ENCODE data around the gene BLVRB. TPM values are rescaled to one million over a fixed set of nuclear protein-coding genes. Genes with fewer than 3 reads are reported as not detected.
"Not testable (repeated sequence)": the region's sequence is repeated elsewhere in the genome, so short reads cannot be mapped to it uniquely, and the experiment has no call there.

The BLVRB gene
- total and polyA plus RNA-seq, 2 experiments from 2014 or later: 50.7 to 56.9 TPM

DNA sequence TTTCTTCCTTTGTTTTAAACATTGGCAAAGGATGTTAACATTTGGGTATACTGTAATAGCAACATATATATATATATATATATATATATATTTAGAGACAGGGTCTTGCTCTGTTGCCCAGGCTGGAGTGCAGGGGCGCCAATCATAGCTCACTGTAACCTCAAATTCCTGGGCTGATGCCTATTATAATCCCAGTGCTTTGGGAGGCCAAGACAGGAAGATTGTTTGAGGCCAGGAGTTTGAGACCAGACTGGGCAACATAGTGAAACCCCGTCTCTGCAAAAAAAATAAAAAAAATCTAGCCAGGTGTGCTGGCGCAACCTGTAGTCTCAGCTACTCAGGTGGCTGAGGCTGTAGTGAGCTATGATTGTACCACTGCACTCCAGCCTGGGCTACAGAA lies 5.4 kb downstream of the BLVRB start:
- Histone ChIP-seq H3K36me3 (ENCODE audit: low read depth) (no peaks in the 10 kb centered on the region), H3K9me3 (ENCODE audit: low read depth) (no peaks in the 10 kb centered on the region), H3K9ac (no peak overlapping the region), H4K20me1 (ENCODE audit: insufficient read depth) (no peaks in the 10 kb centered on the region), H2AFZ (no peak overlapping the region), H3K79me2 (ENCODE audit: insufficient read depth) (no peaks in the 10 kb centered on the region), H3K27ac (no peak overlapping the region), H3K4me3 (no peak overlapping the region), H3K27me3 (replicated peaks; ENCODE audit: insufficient read depth) (no peaks in the 10 kb centered on the region), H3F3A (ENCODE audit: insufficient read depth) (peaks cover 7% of the 10 kb centered on the region), H3K9me2 (ENCODE audit: insufficient read depth) (no peaks in the 10 kb centered on the region), H3K4me2 (ENCODE audit: unreplicated experiment) (no peak overlapping the region), H3K4me1 (ENCODE audit: insufficient read depth) (peaks cover 14% of the 10 kb centered on the region)
- no peak for TF ChIP-seq EZH2phosphoT487 (IDR thresholded peaks at IDR 0.05; ENCODE audit: insufficient read depth, low read depth)
- TF ChIP-seq EZH2 (IDR thresholded peaks at IDR 0.05; ENCODE audit: insufficient read depth, poor library complexity, severe bottlenecking): no peak
- 92 to 93% methylated on average over 3 of the region's 3 CpGs for WGBS, 2 experiments (ENCODE audit: low coverage in 1 of 2, low lambda C conversion rate in 2 of 2, missing lambda C conversion rate in 2 of 2)
- in situ Hi-C loops (cut with MboI): no loop called here
- no peak for DNase-seq

DNA sequence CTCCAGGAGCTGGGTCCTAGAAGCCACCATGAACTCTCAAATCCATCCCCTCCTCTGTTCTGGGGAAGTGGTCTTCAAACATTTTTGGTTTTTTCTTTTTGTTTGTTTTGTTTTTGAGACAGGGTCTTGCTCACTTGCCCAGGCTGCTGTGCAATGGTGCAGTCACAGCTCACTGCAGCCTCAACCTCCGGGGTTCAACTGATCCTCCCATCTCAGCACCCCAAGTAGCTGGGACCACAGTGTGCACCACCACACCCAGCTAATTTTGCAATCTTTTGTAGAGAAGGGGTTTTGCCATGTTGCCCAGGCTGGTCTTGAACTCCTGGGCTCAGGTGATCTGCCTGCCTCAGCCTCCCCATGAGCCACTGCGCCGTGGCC lies 7.0 kb downstream of the BLVRB start:
- in situ Hi-C loops (cut with MboI): no loop called here
- peaks cover 1% of the 10 kb centered on the region; the same call in 1 of the 2 replicates for H3K4me1 ChIP-seq (ENCODE audit: insufficient read depth)
- no peak overlapping the region for H3K27ac ChIP-seq
- no peaks in the 10 kb centered on the region for H3K36me3 ChIP-seq (ENCODE audit: low read depth)
- no peak overlapping the region for H2AFZ ChIP-seq
- no peak overlapping the region for H3K4me2 ChIP-seq (ENCODE audit: unreplicated experiment)
- H3F3A ChIP-seq (ENCODE audit: insufficient read depth): no peaks in the 10 kb centered on the region
- TF ChIP-seq EZH2 (IDR thresholded peaks at IDR 0.05; ENCODE audit: insufficient read depth, poor library complexity, severe bottlenecking) (no peak), EZH2phosphoT487 (IDR thresholded peaks at IDR 0.05; ENCODE audit: insufficient read depth, low read depth) (no peak)
- WGBS, 2 experiments (ENCODE audit: low coverage in 1 of 2, low lambda C conversion rate in 2 of 2, missing lambda C conversion rate in 2 of 2): 97 to 99% methylated on average over 3 of the region's 3 CpGs
- H3K9me2 ChIP-seq (ENCODE audit: insufficient read depth): no peaks in the 10 kb centered on the region
- H3K27me3 ChIP-seq (replicated peaks; ENCODE audit: insufficient read depth): no peaks in the 10 kb centered on the region
- no peak overlapping the region for H3K9ac ChIP-seq
- H3K9me3 ChIP-seq (ENCODE audit: low read depth): no peaks in the 10 kb centered on the region
- no peaks in the 10 kb centered on the region for H3K79me2 ChIP-seq (ENCODE audit: insufficient read depth)
- no peak for DNase-seq
- no peaks in the 10 kb centered on the region for H4K20me1 ChIP-seq (ENCODE audit: insufficient read depth)
- H3K4me3 ChIP-seq: no peak overlapping the region

DNA sequence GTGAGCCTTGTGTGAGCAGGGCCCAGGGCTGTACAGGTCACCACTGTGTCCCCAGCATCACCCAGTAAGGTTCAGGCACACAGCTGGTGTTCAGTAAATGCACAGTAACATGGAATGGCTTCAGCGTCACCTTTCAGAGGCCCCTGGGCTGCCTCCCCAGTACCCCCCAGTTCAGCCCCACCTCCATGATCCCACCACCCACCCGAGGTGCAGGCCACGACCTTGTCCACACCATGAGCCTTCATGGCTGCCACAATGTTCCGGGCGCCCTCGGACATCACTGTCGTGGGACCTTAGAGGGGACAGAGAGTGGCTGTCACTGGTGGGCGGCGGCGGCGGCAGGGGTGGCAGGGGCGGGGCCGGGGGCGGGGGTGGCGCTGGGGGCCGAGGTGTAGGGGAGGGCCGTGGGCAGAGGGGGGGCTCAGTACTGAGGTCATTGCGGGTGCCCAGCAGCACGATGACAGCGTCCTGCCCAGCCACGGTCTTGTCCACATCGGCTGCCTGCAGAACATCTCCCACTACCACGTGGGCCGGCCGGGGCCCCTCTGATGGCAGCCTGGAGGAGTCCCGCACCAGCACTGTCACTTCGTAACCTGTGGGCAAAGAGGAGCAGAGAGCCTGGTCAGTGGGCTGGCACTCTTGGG lies 7.5 kb downstream of the BLVRB start:
- H3K4me3 ChIP-seq: no peak overlapping the region
- no peak overlapping the region for H3K27ac ChIP-seq
- in situ Hi-C loops (cut with MboI): no loop called here
- no peaks in the 10 kb centered on the region for H4K20me1 ChIP-seq (ENCODE audit: insufficient read depth)
- no peak overlapping the region for H3K9ac ChIP-seq
- H3K79me2 ChIP-seq (ENCODE audit: insufficient read depth): no peaks in the 10 kb centered on the region
- no peak for DNase-seq
- no peak for TF ChIP-seq EZH2 (IDR thresholded peaks at IDR 0.05; ENCODE audit: insufficient read depth, poor library complexity, severe bottlenecking)
- no peak for TF ChIP-seq EZH2phosphoT487 (IDR thresholded peaks at IDR 0.05; ENCODE audit: insufficient read depth, low read depth)
- H2AFZ ChIP-seq: no peak overlapping the region
- no peaks in the 10 kb centered on the region for H3K4me1 ChIP-seq (ENCODE audit: insufficient read depth)
- no peaks in the 10 kb centered on the region for H3K9me2 ChIP-seq (ENCODE audit: insufficient read depth)
- no peaks in the 10 kb centered on the region for H3K27me3 ChIP-seq (replicated peaks; ENCODE audit: insufficient read depth)
- H3K9me3 ChIP-seq (ENCODE audit: low read depth): no peaks in the 10 kb centered on the region
- H3K4me2 ChIP-seq (ENCODE audit: unreplicated experiment): no peak overlapping the region
- H3K36me3 ChIP-seq (ENCODE audit: low read depth): no peaks in the 10 kb centered on the region
- H3F3A ChIP-seq (ENCODE audit: insufficient read depth): no peaks in the 10 kb centered on the region
- WGBS, 2 experiments (ENCODE audit: low coverage in 1 of 2, low lambda C conversion rate in 2 of 2, missing lambda C conversion rate in 2 of 2): 85 to 86% methylated on average over 19 to 22 of the region's 27 CpGs

DNA sequence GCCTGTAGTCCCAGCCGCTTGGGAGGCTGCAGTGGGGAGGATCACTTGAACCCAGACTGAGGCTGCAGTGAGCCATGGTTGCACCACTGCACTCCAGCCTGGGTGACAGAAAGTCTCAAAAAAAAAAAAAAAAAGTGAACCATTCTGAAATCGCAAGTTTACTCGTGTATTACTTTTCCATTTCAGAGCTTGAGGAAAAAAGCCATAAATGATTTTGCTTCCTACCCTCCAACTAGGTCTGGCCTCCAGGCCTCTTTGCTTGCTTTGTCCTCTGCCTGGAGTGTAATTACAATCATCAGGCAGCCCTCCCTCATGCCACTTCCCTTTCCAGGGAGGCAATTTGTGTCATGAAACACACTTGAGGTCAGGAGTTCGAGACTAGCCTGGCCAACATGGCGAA lies 8.5 kb downstream of the BLVRB start:
- Histone ChIP-seq H3F3A (ENCODE audit: insufficient read depth) (no peaks in the 10 kb centered on the region), H3K4me2 (ENCODE audit: unreplicated experiment) (no peak overlapping the region), H3K9me3 (ENCODE audit: low read depth) (no peaks in the 10 kb centered on the region), H3K79me2 (ENCODE audit: insufficient read depth) (no peaks in the 10 kb centered on the region), H3K36me3 (ENCODE audit: low read depth) (no peaks in the 10 kb centered on the region), H3K27ac (no peak overlapping the region), H3K4me3 (no peak overlapping the region), H3K9me2 (ENCODE audit: insufficient read depth) (no peaks in the 10 kb centered on the region), H3K27me3 (replicated peaks; ENCODE audit: insufficient read depth) (no peaks in the 10 kb centered on the region), H4K20me1 (ENCODE audit: insufficient read depth) (no peaks in the 10 kb centered on the region), H3K9ac (no peak overlapping the region), H3K4me1 (ENCODE audit: insufficient read depth) (no peaks in the 10 kb centered on the region), H2AFZ (no peak overlapping the region)
- WGBS, 2 experiments (ENCODE audit: low coverage in 1 of 2, low lambda C conversion rate in 2 of 2, missing lambda C conversion rate in 2 of 2): 97 to 100% methylated on average over 5 of the region's 5 CpGs
- TF ChIP-seq EZH2phosphoT487 (IDR thresholded peaks at IDR 0.05; ENCODE audit: insufficient read depth, low read depth): no peak
- TF ChIP-seq EZH2 (IDR thresholded peaks at IDR 0.05; ENCODE audit: insufficient read depth, poor library complexity, severe bottlenecking): no peak
- in situ Hi-C loops (cut with MboI): no loop called here
- DNase-seq: no peak

DNA sequence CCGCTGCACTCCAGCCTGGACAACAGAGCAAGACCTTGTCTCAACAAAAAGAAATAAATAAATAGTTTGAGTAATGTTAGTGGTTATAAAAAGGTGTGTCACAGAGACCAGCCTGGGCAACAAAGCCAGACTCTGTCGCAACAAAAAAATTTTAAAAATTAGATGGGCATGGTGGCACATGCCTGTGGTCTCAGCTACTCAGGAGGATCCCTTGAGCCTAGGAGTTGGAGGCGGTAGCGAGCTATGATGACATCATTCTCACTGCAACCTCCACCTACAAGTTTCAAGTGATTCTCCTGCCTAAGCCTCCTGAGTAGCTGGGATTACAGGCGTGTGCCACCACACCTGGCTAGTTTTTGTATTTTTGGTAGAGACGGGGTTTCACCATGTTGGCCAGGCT lies 11.6 kb downstream of the BLVRB start:
- H4K20me1 ChIP-seq (ENCODE audit: insufficient read depth); H2AFZ ChIP-seq; H3K4me3 ChIP-seq; H3K27me3 ChIP-seq (replicated peaks; ENCODE audit: insufficient read depth); H3F3A ChIP-seq (ENCODE audit: insufficient read depth); H3K27ac ChIP-seq; H3K9me2 ChIP-seq (ENCODE audit: insufficient read depth); H3K4me2 ChIP-seq (ENCODE audit: unreplicated experiment); in situ Hi-C loops (cut with MboI); H3K79me2 ChIP-seq (ENCODE audit: insufficient read depth); H3K4me1 ChIP-seq (ENCODE audit: insufficient read depth); H3K9ac ChIP-seq; H3K36me3 ChIP-seq (ENCODE audit: low read depth); H3K9me3 ChIP-seq (ENCODE audit: low read depth): not testable (repeated sequence)
- WGBS, 2 experiments (ENCODE audit: low coverage in 1 of 2, low lambda C conversion rate in 2 of 2, missing lambda C conversion rate in 2 of 2): 90 to 92% methylated on average over 6 of the region's 6 CpGs
- peak; percentile 16 for DNase-seq

Measured in GM23248 (cell line).